GM12865 (cell line): Measurements from ENCODE around the gene LMNA.

Source experiments
- DNase-seq: peaks from one replicate; pipeline ENCODE4 v3.0.0; 2010; ENCODE audit warnings: low read depth
- H3K4me3 ChIP-seq: 2 replicates; pipeline ENCODE4 v1.5.1; 2011; ENCODE audit warnings: mild to moderate bottlenecking, low read depth, low read length, control low read depth
- CTCF ChIP-seq: IDR thresholded peaks from 2 replicates; pipeline ENCODE4 v1.5.1; 2011; ENCODE audit warnings: low read length, control low read depth, low read depth, inconsistent platforms; ENCODE audit not compliant: insufficient read depth; ENCODE audit errors: missing control alignments

The LMNA gene

GRCh38 chr1:156146020-156146768 lies 31.7 kb downstream of the LMNA start:
- peak; percentile 88 for DNase-seq
- H3K4me3 ChIP-seq, result peak overlapping the region; percentile 20
- TF ChIP-seq CTCF, result peak; percentile 65

GRCh38 chr1:156146769-156147405 lies 32.4 kb downstream of the LMNA start:
- peak overlapping the region; percentile 20 for H3K4me3 ChIP-seq
- peak; percentile 60 for DNase-seq
- no peak for TF ChIP-seq CTCF

GRCh38 chr1:156148216-156148615 lies 33.7 kb downstream of the LMNA start:
- peak overlapping the region; percentile 27 for H3K4me3 ChIP-seq
- no peak for TF ChIP-seq CTCF
- DNase-seq, result peak; percentile 84

GRCh38 chr1:156149374-156150332 lies 35.1 kb downstream of the LMNA start:
- peak overlapping the region; percentile 55 for H3K4me3 ChIP-seq
- no peak for TF ChIP-seq CTCF
- DNase-seq, result peak; percentile 93

- peak; percentile 38 for DNase-seq
- TF ChIP-seq CTCF, result no peak
- peak overlapping the region; percentile 55 for H3K4me3 ChIP-seq
Observed at GRCh38 chr1:156150333-156151011, 36.0 kb downstream of the LMNA start.

GRCh38 chr1:156151093-156151688 lies 36.7 kb downstream of the LMNA start:
- DNase-seq, result peak; percentile 79
- H3K4me3 ChIP-seq, result peak overlapping the region; percentile 55
- TF ChIP-seq CTCF, result no peak
